Liver (tissue), 9 donors: ENCODE results near the gene ITIH1. TPM values are rescaled to one million over a fixed set of nuclear protein-coding genes. Genes with fewer than 3 reads are reported as not detected.

Source experiments
- DNase-seq: peaks from one replicate; pipeline ENCODE4 v3.0.0-alpha.2; 2017; ENCODE audit warnings: low spot score
- H3K27ac ChIP-seq, 2 donors: one replicate each; pipeline ENCODE4 v1.7.0; 2013; ENCODE audit warnings: inconsistent platforms in 2 of 2, low read length in 2 of 2, control low read depth in 1 of 2, low read depth in 1 of 2, mild to moderate bottlenecking in 1 of 2
- H3K27me3 ChIP-seq, 4 donors: one replicate each; pipeline versions ENCODE4 v1.6.1 to v1.7.0; 2013; ENCODE audit warnings: low read length in 3 of 4, inconsistent platforms in 1 of 4, mild to moderate bottlenecking in 1 of 4, moderate library complexity in 1 of 4; ENCODE audit not compliant: control insufficient read depth in 4 of 4, insufficient read depth in 4 of 4
- H3K36me3 ChIP-seq, 4 donors: one replicate each; pipeline versions ENCODE4 v1.6.1 to v1.7.0; 2013; ENCODE audit warnings: low read length in 3 of 4, mild to moderate bottlenecking in 3 of 4, low read depth in 1 of 4, moderate library complexity in 1 of 4; ENCODE audit not compliant: control insufficient read depth in 4 of 4, insufficient read depth in 3 of 4
- H3K4me1 ChIP-seq, 4 donors: one replicate each; pipeline versions ENCODE4 v1.6.1 to v1.7.0; 2013; ENCODE audit warnings: low read length in 3 of 4, mild to moderate bottlenecking in 3 of 4, moderate library complexity in 1 of 4; ENCODE audit not compliant: control insufficient read depth in 4 of 4, insufficient read depth in 4 of 4
- H3K4me3 ChIP-seq, 3 donors: one replicate each; pipeline versions ENCODE4 v1.6.1 to v1.7.0; 2013; ENCODE audit warnings: low read length in 3 of 3, control low read depth in 1 of 3, low read depth in 1 of 3, mild to moderate bottlenecking in 1 of 3
- H3K9ac ChIP-seq, 2 donors: one replicate each; pipeline ENCODE4 v1.7.0; 2013; ENCODE audit warnings: low read length in 2 of 2, mild to moderate bottlenecking in 2 of 2, moderate library complexity in 2 of 2, control low read depth in 1 of 2, low read depth in 1 of 2
- H3K9me3 ChIP-seq, 4 donors: one replicate each; pipeline versions ENCODE4 v1.6.1 to v1.7.0; 2013; ENCODE audit warnings: low read length in 3 of 4; ENCODE audit not compliant: control insufficient read depth in 4 of 4
- HNF4A ChIP-seq, 2 donors: conservative IDR thresholded peaks; 2 replicates each; pipeline ENCODE4 v1.6.1; 2016; ENCODE audit warnings: antibody characterized with exemption in 2 of 2, mild to moderate bottlenecking in 2 of 2
- HNF4G ChIP-seq: IDR thresholded peaks from 2 replicates; pipeline ENCODE4 v1.6.1; 2016; ENCODE audit warnings: antibody characterized with exemption
- JUND ChIP-seq, 2 donors: IDR thresholded peaks; 2 replicates each; pipeline ENCODE4 v1.6.1; 2016; ENCODE audit warnings: antibody characterized with exemption in 2 of 2
- NR2F2 ChIP-seq: IDR thresholded peaks from 2 replicates; pipeline ENCODE4 v1.6.1; 2016; ENCODE audit warnings: antibody characterized with exemption
- RXRA ChIP-seq, 2 donors: IDR thresholded peaks; 2 replicates each; pipeline ENCODE4 v1.6.1; 2017 to 2018; ENCODE audit warnings: antibody characterized with exemption in 2 of 2, mild to moderate bottlenecking in 1 of 2
- SP1 ChIP-seq: IDR thresholded peaks from 2 replicates; pipeline ENCODE4 v1.6.1; 2018; ENCODE audit warnings: antibody characterized with exemption, mild to moderate bottlenecking
- WGBS: extraction: QIAGEN DNeasy Blood & Tissue Kit; methylation state at CpG from one replicate; pipeline ENCODE4 v1.1.7; 2013; 5-methylcytosine and 5-hydroxymethylcytosine counted together
- polyA plus RNA-seq, 2 donors: library from polyadenylated mRNA; stranded (reverse) in 1 of 2; unstranded in 1 of 2; fragments of 200-250 nt in 1 of 2; fragments of >200 nt in 1 of 2; fragmentation: Nextera tagmentation in 1 of 2; extraction: Ambion mirVana in 1 of 2; gene quantifications; one replicate each; pipeline versions ENCODE4 v1.2.1 to v1.2.3, GENCODE V29; 2013 to 2015
- total RNA-seq, 2 donors: library from RNA; depleted of rRNA; stranded (reverse); fragments of >200 nt; gene quantifications; one replicate each; pipeline ENCODE4 v1.2.3, GENCODE V29; 2014
- TF ChIP-seq, protein P1 (sequence below): IDR thresholded peaks from 2 replicates; pipeline ENCODE4 v1.6.1; 2016; ENCODE audit warnings: antibody characterized with exemption
- TF ChIP-seq, protein P2 (sequence below): IDR thresholded peaks from 2 replicates; pipeline ENCODE4 v1.6.1; 2016; ENCODE audit warnings: antibody characterized with exemption
- donor health status: healthy.
- donor health status: healthy.
- donor health status: healthy.
- donor health status: healthy.
- donor health status: healthy.

Gene ITIH1
- total and polyA plus RNA-seq, 4 donors: 1,022 to 1,400 (median 1,242) TPM

DNA sequence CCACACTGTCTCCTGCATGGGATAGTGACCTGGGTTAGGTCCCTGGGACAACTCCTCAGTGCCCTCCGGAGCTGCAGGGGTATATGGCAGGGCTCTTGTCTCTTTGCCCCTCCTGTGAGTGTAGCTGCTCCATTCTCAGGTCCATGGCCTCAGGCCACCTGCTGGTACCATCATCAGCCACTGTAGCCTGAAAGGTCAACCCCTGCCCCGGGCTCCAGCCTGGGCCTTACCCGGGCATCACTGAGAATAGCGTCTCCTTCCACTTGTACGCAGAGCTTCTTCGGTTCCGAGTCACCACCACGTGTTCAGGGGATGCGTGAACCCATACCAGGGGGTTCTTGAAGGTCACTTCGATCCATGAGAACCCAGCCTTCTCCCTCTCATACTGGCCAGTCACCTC lies 39.3 kb downstream of the ITIH1 start:
- DNase-seq: no peak
- 89% methylated on average over 10 of the region's 10 CpGs for WGBS
- TF ChIP-seq, protein P1, sequence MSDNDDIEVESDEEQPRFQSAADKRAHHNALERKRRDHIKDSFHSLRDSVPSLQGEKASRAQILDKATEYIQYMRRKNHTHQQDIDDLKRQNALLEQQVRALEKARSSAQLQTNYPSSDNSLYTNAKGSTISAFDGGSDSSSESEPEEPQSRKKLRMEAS: no peak
- TF ChIP-seq RXRA (IDR thresholded peaks at IDR 0.05): peak in 1 of 2 donors; percentile 5
- TF ChIP-seq HNF4G: no peak
- H3K27ac ChIP-seq: no peak overlapping the region
- peaks cover 16 to 69% (median 56%) of the 10 kb centered on the region in 4 donors for H3K36me3 ChIP-seq
- peaks cover 0 to 84% (median 69%) of the 10 kb centered on the region in 4 donors for H3K4me1 ChIP-seq
- no peak overlapping the region for H3K9ac ChIP-seq
- no peaks in the 10 kb centered on the region for H3K9me3 ChIP-seq
- no peaks in the 10 kb centered on the region for H3K27me3 ChIP-seq
- no peak overlapping the region for H3K4me3 ChIP-seq

DNA sequence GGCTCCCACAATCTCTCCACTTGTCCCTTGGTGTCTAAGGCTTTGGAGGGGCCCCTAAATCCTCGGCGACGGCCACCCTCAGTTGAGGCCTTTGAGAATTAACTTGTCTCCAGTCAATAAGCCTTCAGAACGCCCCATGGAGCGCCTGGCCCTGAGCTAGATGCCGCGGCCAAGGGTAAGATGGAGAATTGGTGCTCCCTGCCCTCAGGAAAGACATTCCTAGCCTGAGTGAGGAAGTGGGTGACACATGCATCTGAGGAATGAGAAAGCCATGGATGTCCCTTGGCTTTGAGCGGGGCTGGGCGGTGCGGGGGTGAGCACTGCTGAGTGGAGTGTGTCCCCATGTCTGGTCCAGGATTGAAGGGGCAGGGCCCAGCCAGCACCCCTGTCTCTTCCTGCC lies 39.8 kb downstream of the ITIH1 start:
- DNase-seq: no peak
- H3K4me1 ChIP-seq: peaks cover 0 to 81% (median 67%) of the 10 kb centered on the region in 4 donors

DNA sequence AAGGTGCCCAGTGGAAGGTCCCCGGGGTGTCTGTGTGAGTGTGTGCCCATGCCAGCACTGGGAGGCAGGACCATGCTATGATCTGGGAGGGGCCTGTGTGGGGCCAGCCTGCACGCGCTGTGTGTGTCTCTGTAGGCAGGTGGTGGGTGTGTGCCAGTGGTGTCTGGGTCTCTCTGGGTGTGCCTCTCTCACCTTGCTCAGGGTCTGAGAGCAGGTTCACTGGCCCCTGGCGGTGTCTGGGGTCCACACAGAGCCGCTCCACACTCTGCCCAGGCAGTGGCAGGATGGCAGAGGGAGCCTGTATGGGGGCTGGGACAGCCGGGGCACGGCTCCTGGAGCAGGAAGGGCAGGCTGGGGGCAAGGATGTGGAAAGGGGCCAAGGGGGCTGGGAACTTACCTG lies 40.5 kb downstream of the ITIH1 start:
- no peak overlapping the region for H3K27ac ChIP-seq
- H3K27me3 ChIP-seq: no peaks in the 10 kb centered on the region
- peaks cover 16 to 78% (median 65%) of the 10 kb centered on the region in 4 donors for H3K36me3 ChIP-seq
- TF ChIP-seq HNF4A (conservative IDR thresholded peaks at IDR 0.05): no peak
- TF ChIP-seq, protein P2, sequence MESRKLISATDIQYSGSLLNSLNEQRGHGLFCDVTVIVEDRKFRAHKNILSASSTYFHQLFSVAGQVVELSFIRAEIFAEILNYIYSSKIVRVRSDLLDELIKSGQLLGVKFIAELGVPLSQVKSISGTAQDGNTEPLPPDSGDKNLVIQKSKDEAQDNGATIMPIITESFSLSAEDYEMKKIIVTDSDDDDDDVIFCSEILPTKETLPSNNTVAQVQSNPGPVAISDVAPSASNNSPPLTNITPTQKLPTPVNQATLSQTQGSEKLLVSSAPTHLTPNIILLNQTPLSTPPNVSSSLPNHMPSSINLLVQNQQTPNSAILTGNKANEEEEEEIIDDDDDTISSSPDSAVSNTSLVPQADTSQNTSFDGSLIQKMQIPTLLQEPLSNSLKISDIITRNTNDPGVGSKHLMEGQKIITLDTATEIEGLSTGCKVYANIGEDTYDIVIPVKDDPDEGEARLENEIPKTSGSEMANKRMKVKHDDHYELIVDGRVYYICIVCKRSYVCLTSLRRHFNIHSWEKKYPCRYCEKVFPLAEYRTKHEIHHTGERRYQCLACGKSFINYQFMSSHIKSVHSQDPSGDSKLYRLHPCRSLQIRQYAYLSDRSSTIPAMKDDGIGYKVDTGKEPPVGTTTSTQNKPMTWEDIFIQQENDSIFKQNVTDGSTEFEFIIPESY: no peak
- TF ChIP-seq SP1: no peak
- peaks cover 0 to 85% (median 69%) of the 10 kb centered on the region in 4 donors for H3K4me1 ChIP-seq
- no peak overlapping the region for H3K4me3 ChIP-seq
- 82% methylated on average over 7 of the region's 7 CpGs for WGBS
- no peaks in the 10 kb centered on the region for H3K9me3 ChIP-seq
- no peak for DNase-seq
- no peak overlapping the region for H3K9ac ChIP-seq

More for the DNA sequence above, 39.8 kb downstream of the ITIH1 start:
- Histone ChIP-seq H3K9ac (no peak overlapping the region), H3K27me3 (no peaks in the 10 kb centered on the region), H3K36me3 (peaks cover 16 to 72% (median 59%) of the 10 kb centered on the region in 4 donors), H3K9me3 (no peaks in the 10 kb centered on the region), H3K27ac (no peak overlapping the region), H3K4me3 (no peak overlapping the region)
- TF ChIP-seq NR2F2: no peak
- 96% methylated on average over 10 of the region's 10 CpGs for WGBS

DNA sequence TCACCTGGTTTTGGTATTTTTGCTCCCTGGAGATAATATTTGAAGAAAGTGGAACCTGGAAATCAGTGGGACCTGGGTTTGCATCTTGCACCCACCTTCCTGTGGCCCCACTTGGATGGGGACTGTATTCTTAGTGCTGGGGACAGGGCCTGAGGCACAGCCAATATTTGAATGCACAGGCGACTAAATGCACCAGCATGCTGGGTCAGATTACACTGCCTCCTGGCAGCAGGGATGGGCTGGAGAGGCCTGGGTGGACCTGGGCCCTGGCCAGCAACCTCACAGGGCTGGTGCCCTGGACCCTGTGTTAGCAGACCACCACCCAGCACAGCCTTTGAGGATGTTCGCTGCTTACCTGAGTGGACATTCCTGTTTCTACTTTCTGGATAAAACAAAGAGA lies 42.5 kb downstream of the ITIH1 start:
- no peak for DNase-seq
- Histone ChIP-seq H3K27ac (peak overlapping the region in 1 of 2 donors; percentile 16), H3K4me3 (no peak overlapping the region), H3K36me3 (peaks cover 24 to 86% (median 71%) of the 10 kb centered on the region in 4 donors), H3K4me1 (peaks cover 2 to 85% (median 72%) of the 10 kb centered on the region in 4 donors), H3K9me3 (no peaks in the 10 kb centered on the region), H3K9ac (no peak overlapping the region), H3K27me3 (no peaks in the 10 kb centered on the region)
- 79% methylated on average over 2 of the region's 2 CpGs for WGBS
- TF ChIP-seq JUND (IDR thresholded peaks at IDR 0.05): no peak
